Cardiac fibroblast (primary cell): ENCODE data around the gene CMBL.
"Not testable (repeated sequence)": the region's sequence is repeated elsewhere in the genome, so short reads cannot be mapped to it uniquely, and the experiment has no call there.

Source experiments
- DNase-seq, 2 donors: peaks; one replicate each; pipeline versions ENCODE4 v3.0.0 to v3.0.0-alpha.2; 2010; ENCODE audit warnings: low read depth in 2 of 2
- H3K4me3 ChIP-seq, 2 donors: replicated peaks in 1 of 2; 1 replicate in 1 of 2; 2 replicates in 1 of 2; pipeline ENCODE4 v1.5.1; 2011; ENCODE audit warnings: low read depth in 2 of 2, low read length in 2 of 2, mild to moderate bottlenecking in 2 of 2, moderate library complexity in 1 of 2
- CTCF ChIP-seq: IDR thresholded peaks from one replicate; pipeline ENCODE4 v1.5.1; 2011; ENCODE audit warnings: low read depth, mild to moderate bottlenecking, low read length, inconsistent platforms

The CMBL gene

GRCh38 chr5:10289991-10290390 lies 17.7 kb downstream of the CMBL start:
- TF ChIP-seq CTCF = no peak
- no peak for DNase-seq
- H3K4me3 ChIP-seq = no peak overlapping the region

GRCh38 chr5:10289353-10289752 lies 18.3 kb downstream of the CMBL start:
- peak in 1 of 2 donors; percentile 52 for DNase-seq
- no peak for TF ChIP-seq CTCF
- no peak overlapping the region for H3K4me3 ChIP-seq

GRCh38 chr5:10288592-10289219 lies 19.0 kb downstream of the CMBL start:
- H3K4me3 ChIP-seq = no peak overlapping the region
- TF ChIP-seq CTCF = no peak
- no peak for DNase-seq

GRCh38 chr5:10286862-10287227 lies 20.9 kb downstream of the CMBL start:
- no peak for TF ChIP-seq CTCF
- DNase-seq = no peak
- H3K4me3 ChIP-seq = no peak overlapping the region

- no peak overlapping the region for H3K4me3 ChIP-seq
- peak in 1 of 2 donors; percentile 53 for DNase-seq
- no peak for TF ChIP-seq CTCF
Observed at GRCh38 chr5:10286162-10286861, 21.4 kb downstream of the CMBL start.

- DNase-seq = peak; percentile 43 to 46
- not testable (repeated sequence) for H3K4me3 ChIP-seq
Observed at GRCh38 chr5:10285362-10285761, 22.3 kb downstream of the CMBL start.

GRCh38 chr5:10283927-10284635 lies 23.6 kb downstream of the CMBL start:
- DNase-seq = peak; percentile 80 to 81
- H3K4me3 ChIP-seq = no peak overlapping the region
- TF ChIP-seq CTCF = peak; percentile 96
